IMR-90 (cell line): ENCODE data around the gene ULK1. TPM values are rescaled to one million over a fixed set of nuclear protein-coding genes. Genes with fewer than 3 reads are reported as not detected.

ENCODE experiments used
- ATAC-seq: fragments of 200-7000 bp; cut with Tn5 transposase; 2 replicates; pipeline ENCODE4 v1.9.1; 2020; ENCODE audit warnings: low read depth, mild to moderate bottlenecking, moderate library complexity
- BruUV-seq: library from RNA; stranded (reverse); fragments of 400-500 nt; replicated peaks from 2 replicates; lab custom pipeline; 2021; lab: Mats Ljungman, UMichigan
- CTCF ChIA-PET: fragments of 300-600 bp; formaldehyde crosslinking; extraction: SDS; loops from one replicate; lab custom pipeline; 2021; ENCODE audit warnings: antibody characterized with exemption; lab: Yijun Ruan, JAX
- POLR2A ChIA-PET: fragments of 300-600 bp; sonication (Branson Sonifier 250); formaldehyde crosslinking; loops from one replicate; lab custom pipeline; 2022; ENCODE audit warnings: antibody characterized with exemption; ENCODE audit not compliant: unreplicated experiment; lab: Charles Lee
- DNase-seq: peaks from one replicate; pipeline ENCODE4 v3.0.0; 2013
- H2AFZ ChIP-seq: replicated peaks from 2 replicates; pipeline ENCODE3; 2013; ENCODE audit warnings: low read length, mild to moderate bottlenecking; ENCODE audit not compliant: poor library complexity
- H2AK5ac ChIP-seq: 2 replicates; pipeline ENCODE4 v1.6.1; 2013; ENCODE audit warnings: low read depth, low read length, inconsistent platforms
- H2AK9ac ChIP-seq: replicated peaks from 2 replicates; pipeline ENCODE3; 2013; ENCODE audit warnings: mild to moderate bottlenecking, low read depth, low read length, moderate library complexity; ENCODE audit not compliant: poor library complexity
- H2BK120ac ChIP-seq: 2 replicates; pipeline ENCODE4 v1.6.1; 2013; ENCODE audit warnings: low read depth, low read length, inconsistent platforms
- H2BK15ac ChIP-seq: 3 replicates; pipeline ENCODE4 v1.6.1; 2013; ENCODE audit warnings: low read depth, low read length, inconsistent platforms
- H2BK20ac ChIP-seq: 2 replicates; pipeline ENCODE4 v1.6.1; 2013; ENCODE audit warnings: low read depth, mild to moderate bottlenecking, inconsistent platforms, low read length, moderate library complexity
- H2BK5ac ChIP-seq: 2 replicates; pipeline ENCODE4 v1.6.1; 2013; ENCODE audit warnings: mild to moderate bottlenecking, low read depth, low read length, inconsistent platforms; ENCODE audit not compliant: poor library complexity, severe bottlenecking
- H3K14ac ChIP-seq: replicated peaks from 2 replicates; pipeline ENCODE4 v1.6.1; 2013; ENCODE audit warnings: low read depth, low read length, inconsistent platforms
- H3K18ac ChIP-seq: 2 replicates; pipeline ENCODE4 v1.6.1; 2013; ENCODE audit warnings: low read depth, low read length, control low read depth
- H3K23ac ChIP-seq: 2 replicates; pipeline ENCODE4 v1.6.1; 2013; ENCODE audit warnings: low read depth, low read length, inconsistent platforms
- H3K27ac ChIP-seq: 2 replicates; pipeline ENCODE4 v1.5.1; 2013; ENCODE audit warnings: mild to moderate bottlenecking, control low read depth, low read length; ENCODE audit not compliant: insufficient read depth
- H3K27me3 ChIP-seq: 2 replicates; pipeline ENCODE4 v1.6.1; 2013; ENCODE audit warnings: low read length; ENCODE audit not compliant: control insufficient read depth, insufficient read depth
- H3K36me3 ChIP-seq: 2 replicates; pipeline ENCODE4 v1.6.1; 2013; ENCODE audit warnings: low read length, mixed read lengths; ENCODE audit not compliant: control insufficient read depth, insufficient read depth
- H3K4ac ChIP-seq: 2 replicates; pipeline ENCODE4 v1.6.1; 2013; ENCODE audit warnings: low read depth, low read length, inconsistent platforms
- H3K4me1 ChIP-seq: 2 replicates; pipeline ENCODE4 v1.6.1; 2013; ENCODE audit warnings: low read length, mixed read lengths; ENCODE audit not compliant: control insufficient read depth, insufficient read depth
- H3K4me2 ChIP-seq: 2 replicates; pipeline ENCODE4 v1.6.1; 2013; ENCODE audit warnings: low read depth, mild to moderate bottlenecking, control low read depth, low read length, moderate library complexity
- H3K4me3 ChIP-seq: 2 replicates; pipeline ENCODE4 v1.5.1; 2013; ENCODE audit warnings: low read depth, mild to moderate bottlenecking, control low read depth, low read length, moderate library complexity; ENCODE audit not compliant: insufficient read depth
- H3K56ac ChIP-seq: 2 replicates; pipeline ENCODE4 v1.6.1; 2013; ENCODE audit warnings: low read length, inconsistent platforms; ENCODE audit not compliant: insufficient read depth; ENCODE audit errors: extremely low read depth
- H3K79me1 ChIP-seq, 2 experiments: 2 replicates each; pipeline ENCODE4 v1.6.1; 2013; ENCODE audit warnings: low read length in 2 of 2, inconsistent platforms in 1 of 2, low read depth in 1 of 2
- H3K9ac ChIP-seq: 2 replicates; pipeline ENCODE4 v1.6.1; 2013; ENCODE audit warnings: low read depth, low read length, control low read depth
- H3K9me1 ChIP-seq: 2 replicates; pipeline ENCODE4 v1.6.1; 2013; ENCODE audit warnings: low read length, inconsistent platforms; ENCODE audit not compliant: insufficient read depth
- H3K9me3 ChIP-seq: 2 replicates; pipeline ENCODE4 v1.6.1; 2013; ENCODE audit warnings: low read length; ENCODE audit not compliant: control insufficient read depth, insufficient read depth
- H4K20me1 ChIP-seq: 2 replicates; pipeline ENCODE4 v1.6.1; 2013; ENCODE audit warnings: low read length, inconsistent platforms; ENCODE audit not compliant: insufficient read depth
- H4K5ac ChIP-seq: 2 replicates; pipeline ENCODE4 v1.6.1; 2013; ENCODE audit warnings: mild to moderate bottlenecking, low read depth, low read length, control low read depth
- H4K8ac ChIP-seq, 2 experiments: 2 replicates each; pipeline ENCODE4 v1.6.1; 2013; ENCODE audit warnings: low read depth in 2 of 2, low read length in 2 of 2, control low read depth in 1 of 2, inconsistent platforms in 1 of 2
- H4K91ac ChIP-seq: 2 replicates; pipeline ENCODE4 v1.6.1; 2013; ENCODE audit warnings: low read depth, low read length, inconsistent platforms; ENCODE audit not compliant: insufficient read depth
- CEBPB ChIP-seq: IDR thresholded peaks from 2 replicates; pipeline ENCODE4 v1.6.1; 2012; ENCODE audit warnings: low read depth, low read length, improper control_type of control experiment
- CHD1 ChIP-seq: IDR thresholded peaks from 2 replicates; pipeline ENCODE4 v1.6.1; 2012; ENCODE audit warnings: low read depth, low read length, improper control_type of control experiment
- FOS ChIP-seq: fragments of 150-350 bp; IDR thresholded peaks from 2 replicates; pipeline ENCODE4 v1.6.1; 2016; ENCODE audit warnings: low read depth, low read length
- MXI1 ChIP-seq: IDR thresholded peaks from 2 replicates; pipeline ENCODE4 v1.6.1; 2012; ENCODE audit warnings: low read depth, mild to moderate bottlenecking, low read length, moderate library complexity, borderline replicate concordance
- RFX5 ChIP-seq: IDR thresholded peaks from 2 replicates; pipeline ENCODE4 v1.8.0; 2012; ENCODE audit warnings: low read depth, mild to moderate bottlenecking, low read length, moderate library complexity
- WGBS, 2 experiments: methylation state at CpG; one replicate each; pipeline versions ENCODE4 v1.1.5 to v1.1.7; 2013; ENCODE audit warnings: missing lambda C conversion rate in 2 of 2; ENCODE audit not compliant: insufficient read length in 1 of 2; ENCODE audit errors: extremely low coverage in 2 of 2; 5-methylcytosine and 5-hydroxymethylcytosine counted together
- dilution Hi-C: fragments of 300-500 bp; cut with HindIII; formaldehyde crosslinking; loops from one replicate; pipeline ENCODE4 v1.14.3; 2018; ENCODE audit warnings: low sequenced_read_pairs; ENCODE audit not compliant: unreplicated experiment
- in situ Hi-C: fragments of 300-500 bp; cut with MboI; formaldehyde crosslinking; loops from 3 replicates; pipeline ENCODE4 v1.14.3; 2019; ENCODE audit warnings: low sequenced_read_pairs, inconsistent platforms, mixed read lengths
- intact Hi-C: fragments of 100-400 bp; cut with micrococcal nuclease; formaldehyde crosslinking; loops from 2 replicates; pipeline ENCODE4 v1.10.0; 2022
- polyA plus RNA-seq, 3 experiments: library from polyadenylated mRNA; depleted of rRNA; stranded (reverse); fragments of >200 nt; gene quantifications; 2 replicates each; pipeline ENCODE4 v1.2.3, GENCODE V29; 2012; ENCODE audit warnings: low replicate concordance in 1 of 3
- total RNA-seq: library from RNA; depleted of rRNA; stranded (reverse); fragments of >200 nt; gene quantifications from 2 replicates; pipeline ENCODE4 v1.2.3, GENCODE V29; 2012

Gene ULK1
- total and polyA plus RNA-seq, 2 of the 4 experiments (the other 2 are of a cell fraction), result 1.8 to 19.2 TPM

- Histone ChIP-seq H2AFZ (no peak overlapping the region), H4K20me1 (peaks cover 18% of the 10 kb centered on the region), H3K4ac (no peak overlapping the region), H3K9me3 (no peaks in the 10 kb centered on the region), H3K23ac (no peak overlapping the region), H3K4me1 (peaks cover 9% of the 10 kb centered on the region), H2BK5ac (no peak overlapping the region), H3K79me1 (peaks cover 2 to 24% of the 10 kb centered on the region in 2 experiments; a peak in 1 of 4 replicates), H4K91ac (no peak overlapping the region), H2BK20ac (no peak overlapping the region), H4K8ac (no peak overlapping the region), H3K56ac (no peak overlapping the region), H4K5ac (no peak overlapping the region), H3K4me3 (no peak overlapping the region), H2AK9ac (no peak overlapping the region), H3K18ac (no peak overlapping the region), H3K27ac (no peak overlapping the region), H3K27me3 (no peaks in the 10 kb centered on the region), H2AK5ac (no peak overlapping the region), H3K4me2 (no peak overlapping the region), H3K9me1 (0 out of 2 replicates have a peak, but pooled peaks cover 2% of the 10 kb centered on the region), H2BK120ac (no peak overlapping the region), H3K36me3 (peaks cover 68% of the 10 kb centered on the region), H3K14ac (no peak overlapping the region), H2BK15ac (no peak overlapping the region), H3K9ac (no peak overlapping the region)
- intact Hi-C loops, result no loop called here
- dilution Hi-C loops, result no loop called here
- in situ Hi-C loops, result no loop called here
- ChIA-PET POLR2A (interaction anchor here (1.1 kb wide), 1 partner anchor 14 kb away, joined by 3 read pairs; no protein-coding TSS in a partner anchor), CTCF (no interaction called here)
- BruUV-seq, result no TSS peak
- ATAC-seq (no peak), DNase-seq (no peak)
- no peak for TF ChIP-seq CHD1
- TF ChIP-seq RFX5, result no peak
- TF ChIP-seq CEBPB, result no peak
- TF ChIP-seq MXI1, result no peak
- TF ChIP-seq FOS, result no peak
- 87% methylated on average over 5 of the region's 23 CpGs; no CpG with 5 or more reads in 1 of the 2 experiments for WGBS, 2 experiments
Measured at GRCh38 chr12:131910302-131911027, 16.0 kb downstream of the ULK1 start.
